Spleen (tissue), 7 donors: ENCODE results near the gene DAB2IP.

ENCODE experiments used
- CTCF ChIP-seq, 11 experiments: fragments of 200-600 bp in 7 of 11; fragments of 450-650 bp in 4 of 11; sonication (generic) in 4 of 11; IDR thresholded peaks in 8 of 11; conservative IDR thresholded peaks in 3 of 11; 1 replicate in 7 of 11; 2 replicates in 4 of 11; pipeline versions ENCODE4 v1.4.0 to v1.8.0; 2016 to 2021; ENCODE audit warnings: antibody characterized with exemption in 11 of 11, inconsistent platforms in 4 of 11, mild to moderate bottlenecking in 1 of 11
- POLR2A ChIP-seq, 3 donors: fragments of 450-650 bp; IDR thresholded peaks; one replicate each; pipeline ENCODE4 v1.5.1; 2017; ENCODE audit warnings: antibody characterized with exemption in 3 of 3, mild to moderate bottlenecking in 1 of 3
- POLR2AphosphoS5 ChIP-seq, 3 donors: sonication (generic); formaldehyde crosslinking; IDR thresholded peaks; one replicate each; pipeline ENCODE4 v1.5.1; 2017; ENCODE audit warnings: antibody characterized with exemption in 3 of 3
- donor health status: DM: no; HTN: no; CAD: no; lungs with moderate emphysema.
- donor health status: DM: no; HTN: no; CAD: no.
- donor health status: DM: no; HTN: no; CAD: no.

GRCh38 chr9:121783111-121783510 lies 131.7 kb downstream of the DAB2IP start:
- TF ChIP-seq CTCF (IDR thresholded peaks at IDR 0.05 in 8 of 11, conservative IDR thresholded peaks at IDR 0.05 in 3 of 11) (no peak), POLR2AphosphoS5 (IDR thresholded peaks at IDR 0.05) (no peak), POLR2A (IDR thresholded peaks at IDR 0.05) (no peak)
